ENCODE measurements around the gene SIGLEC7. TPM values are rescaled to one million over a fixed set of nuclear protein-coding genes. Genes with fewer than 3 reads are reported as not detected.

Gene SIGLEC7
- total RNA-seq, 6 experiments from 2014 or later = 2.4 to 7.3 (median 3.9) TPM

- intact Hi-C loops (cut with DNase I) = no loop called here
- peak overlapping the region in 2 of 3 donors; percentile 43 to 54 for H3K27ac ChIP-seq
- H3K9me3 ChIP-seq = no peaks in the 10 kb centered on the region
- peak in 1 of 3 donors; percentile 52 for DNase-seq
- TF ChIP-seq POLR2A (IDR thresholded peaks at IDR 0.05) = no peak
- TF ChIP-seq CTCF (IDR thresholded peaks at IDR 0.05) = no peak
- no peaks in the 10 kb centered on the region for H3K4me1 ChIP-seq
- WGBS (ENCODE audit: insufficient coverage, low coverage, low lambda C conversion rate, missing lambda C conversion rate) = 22% methylated on average over 12 of the region's 12 CpGs
- peak; percentile 25 to 48 (median 34) for ATAC-seq
- H3K36me3 ChIP-seq = no peaks in the 10 kb centered on the region
- no peak overlapping the region for H3K4me3 ChIP-seq
- H3K27me3 ChIP-seq = no peaks in the 10 kb centered on the region
Measured at GRCh38 chr19:51136851-51137551, 5.1 kb upstream of the SIGLEC7 start.

DNA sequence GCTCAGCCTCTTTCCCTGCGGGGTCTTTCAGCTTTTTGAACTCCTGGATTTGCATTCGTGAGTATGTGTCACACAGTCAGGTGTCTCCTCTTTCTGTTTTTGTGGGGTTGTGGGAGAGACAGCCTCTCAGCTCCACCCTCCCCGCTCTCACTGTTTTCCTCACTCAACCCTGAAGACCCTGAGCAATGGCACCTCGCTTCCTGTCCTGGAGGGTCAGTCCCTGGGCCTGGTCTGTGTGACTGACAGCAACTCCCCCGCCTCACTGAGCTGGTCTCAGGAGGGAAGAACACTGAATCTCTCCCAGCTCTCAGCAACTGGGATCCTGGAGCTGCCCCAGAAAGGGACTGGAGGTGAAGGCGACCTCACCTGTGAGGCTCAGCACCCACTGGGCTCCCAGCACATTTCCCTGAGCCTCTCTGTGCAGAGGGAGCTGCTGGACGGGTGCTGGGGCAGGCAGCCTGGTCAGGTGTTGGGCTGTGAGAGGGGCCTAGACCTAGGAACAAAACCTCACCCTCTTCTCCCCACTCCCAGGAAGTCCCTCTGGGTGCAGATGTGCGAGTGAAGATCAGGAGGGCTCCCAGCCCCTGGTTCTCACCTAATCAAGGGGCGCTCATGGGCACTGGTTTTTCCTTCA is 4.2 kb upstream of the SIGLEC7 start:
- ATAC-seq (no peak), DNase-seq (peak in 1 of 3 donors; percentile 47)
- no peaks in the 10 kb centered on the region for H3K9me3 ChIP-seq
- no peak overlapping the region for H3K4me3 ChIP-seq
- H3K27ac ChIP-seq = peak overlapping the region; percentile 10 to 54 (median 43)
- intact Hi-C loops (cut with DNase I) = no loop called here
- no peak for TF ChIP-seq POLR2A (IDR thresholded peaks at IDR 0.05)
- no peak for TF ChIP-seq CTCF (IDR thresholded peaks at IDR 0.05)
- no peaks in the 10 kb centered on the region for H3K36me3 ChIP-seq
- H3K27me3 ChIP-seq = no peaks in the 10 kb centered on the region
- 64% methylated on average over 4 of the region's 9 CpGs for WGBS (ENCODE audit: insufficient coverage, low coverage, low lambda C conversion rate, missing lambda C conversion rate)
- no peaks in the 10 kb centered on the region for H3K4me1 ChIP-seq

- H3K27ac ChIP-seq = peak overlapping the region; percentile 10 to 54 (median 47)
- no peaks in the 10 kb centered on the region for H3K4me1 ChIP-seq
- H3K27me3 ChIP-seq = no peaks in the 10 kb centered on the region
- no peak overlapping the region for H3K4me3 ChIP-seq
- DNase-seq (peak in 2 of 3 donors; percentile 58 to 72), ATAC-seq (peak; percentile 31 to 37 (median 36))
- WGBS (ENCODE audit: insufficient coverage, low coverage, low lambda C conversion rate, missing lambda C conversion rate) = 31% methylated on average over 3 of the region's 6 CpGs
- no peaks in the 10 kb centered on the region for H3K36me3 ChIP-seq
- intact Hi-C loops (cut with DNase I) = no loop called here
- peak; percentile 23 for TF ChIP-seq POLR2A (IDR thresholded peaks at IDR 0.05)
- TF ChIP-seq CTCF (IDR thresholded peaks at IDR 0.05) = no peak
- no peaks in the 10 kb centered on the region for H3K9me3 ChIP-seq
Measured at GRCh38 chr19:51138549-51138979, 3.5 kb upstream of the SIGLEC7 start.

- Histone ChIP-seq H3K4me1 (no peaks in the 10 kb centered on the region), H3K4me3 (peak overlapping the region in 1 of 3 donors; percentile 13), H3K27ac (peak overlapping the region in 2 of 3 donors; percentile 14 to 47), H3K27me3 (no peaks in the 10 kb centered on the region), H3K9me3 (no peaks in the 10 kb centered on the region), H3K36me3 (no peaks in the 10 kb centered on the region)
- TF ChIP-seq POLR2A (IDR thresholded peaks at IDR 0.05) = no peak
- no peak for TF ChIP-seq CTCF (IDR thresholded peaks at IDR 0.05)
- no peak for DNase-seq
- WGBS (ENCODE audit: insufficient coverage, low coverage, low lambda C conversion rate, missing lambda C conversion rate) = 41% methylated on average over 4 of the region's 4 CpGs
- ATAC-seq = peak; percentile 13 to 26 (median 24)
- intact Hi-C loops (cut with DNase I) = no loop called here
Measured at GRCh38 chr19:51139299-51140014, 2.6 kb upstream of the SIGLEC7 start.
